Measurements from ENCODE around the gene BEST4.

- TF ChIP-seq CTCF (IDR thresholded peaks at IDR 0.05; ENCODE audit: insufficient read depth, low read length) (no peak), GABPA (IDR thresholded peaks at IDR 0.05; ENCODE audit: low read depth) (no peak), SPI1 (IDR thresholded peaks at IDR 0.05; ENCODE audit: borderline replicate concordance, low read depth) (no peak), REST (IDR thresholded peaks at IDR 0.05; ENCODE audit: insufficient replicate concordance, low read depth) (no peak), POLR2AphosphoS5 (IDR thresholded peaks at IDR 0.05; ENCODE audit: low read depth) (no peak)
Measured at GRCh38 chr1:44733784-44734183, 54.2 kb downstream of the BEST4 start.

Data from HL-60 (cell line).